A549 (cell line): Measurements from ENCODE around the gene ENOPH1. TPM values are rescaled to one million over a fixed set of nuclear protein-coding genes. Genes with fewer than 3 reads are reported as not detected.

Source experiments
- ATAC-seq, 2 experiments: fragments of 200-7000 bp in 1 of 2; fragments of >200 bp in 1 of 2; cut with Nextera tagmentation in 1 of 2; cut with Tn5 transposase in 1 of 2; 3 replicates each; pipeline versions ENCODE4 v1.8.0 to v1.9.1; 2018 to 2020; ENCODE audit warnings: mild to moderate bottlenecking in 1 of 2, moderate library complexity in 1 of 2
- CTCF ChIA-PET: fragments of 300-600 bp; sonication (Branson Sonifier 250); formaldehyde crosslinking; extraction: SDS; loops from one replicate; lab custom pipeline; 2021; ENCODE audit warnings: antibody characterized with exemption, inconsistent platforms; lab: Yijun Ruan, JAX
- POLR2A ChIA-PET: fragments of 350-600 bp; formaldehyde crosslinking; extraction: SDS; loops from one replicate; lab custom pipeline; 2021; ENCODE audit warnings: antibody characterized with exemption, inconsistent platforms; lab: Yijun Ruan, JAX
- DNase-seq, 2 experiments: peaks; one replicate each; pipeline versions ENCODE4 v3.0.0 to v3.0.0-alpha.2; 2011 to 2016; ENCODE audit warnings: low read depth in 1 of 2, low spot score in 1 of 2
- FAIRE-seq: peaks from 2 replicates; lab custom pipeline; 2011; peaks lifted over from hg19 to GRCh38; lab: Jason Lieb, UNC
- H3K27ac ChIP-seq, 2 experiments: fragments of >200 bp; sonication (Bioruptor Twin); formaldehyde crosslinking; 3 replicates each; pipeline ENCODE4 v1.5.1; 2016 to 2017
- H3K4me1 ChIP-seq: fragments of >200 bp; sonication (Bioruptor Twin); formaldehyde crosslinking; 3 replicates; pipeline ENCODE4 v1.6.1; 2016
- H3K4me2 ChIP-seq: fragments of >200 bp; sonication (Bioruptor Twin); formaldehyde crosslinking; 3 replicates; pipeline ENCODE4 v1.6.1; 2016
- H3K4me3 ChIP-seq: fragments of >200 bp; sonication (Bioruptor Twin); formaldehyde crosslinking; 3 replicates; pipeline ENCODE4 v1.5.1; 2016
- H3K9me3 ChIP-seq: fragments of >200 bp; sonication (Bioruptor Twin); formaldehyde crosslinking; 3 replicates; pipeline ENCODE4 v1.6.1; 2016
- BHLHE40 ChIP-seq: IDR thresholded peaks from 2 replicates; pipeline ENCODE4 v1.6.1; 2012; ENCODE audit warnings: low read depth, low read length, inconsistent platforms
- CBX2 ChIP-seq: fragments of 200-600 bp; sonication (generic); IDR thresholded peaks from 2 replicates; pipeline ENCODE4 v1.6.1; 2016; ENCODE audit warnings: low read depth, mild to moderate bottlenecking, borderline replicate concordance
- EHF ChIP-seq: fragments of 250-450 bp; sonication (Bioruptor Pico); IDR thresholded peaks from 2 replicates; pipeline ENCODE4 v1.5.0; 2020; ENCODE audit warnings: mild to moderate bottlenecking
- EP300 ChIP-seq, 2 experiments: fragments of >200 bp; sonication (Bioruptor Twin); formaldehyde crosslinking; IDR thresholded peaks; 2 replicates in 1 of 2; 3 replicates in 1 of 2; pipeline ENCODE4 v1.6.1; 2016 to 2017
- GATA3 ChIP-seq: IDR thresholded peaks from 2 replicates; pipeline ENCODE4 v1.6.1; 2012; ENCODE audit warnings: borderline replicate concordance
- HDAC2 ChIP-seq: fragments of 200-600 bp; sonication (generic); IDR thresholded peaks from 2 replicates; pipeline ENCODE4 v1.6.1; 2016
- HOXB5 ChIP-seq: fragments of 250-450 bp; sonication (Bioruptor Pico); IDR thresholded peaks from 2 replicates; pipeline ENCODE4 v1.5.0; 2020; ENCODE audit warnings: mild to moderate bottlenecking, moderate library complexity
- MAFK ChIP-seq: fragments of 450-650 bp; IDR thresholded peaks from 2 replicates; pipeline ENCODE4 v1.6.1; 2014; ENCODE audit not compliant: partially characterized antibody
- POLR2AphosphoS2 ChIP-seq: conservative IDR thresholded peaks from 2 replicates; pipeline ENCODE4 v1.6.1; 2012; ENCODE audit warnings: low read length, improper control_type of control experiment, inconsistent platforms
- RCOR1 ChIP-seq: fragments of 150-350 bp; IDR thresholded peaks from 2 replicates; pipeline ENCODE4 v1.6.1; 2014; ENCODE audit warnings: antibody characterized with exemption, low read length, low read depth
- SMC3 ChIP-seq: fragments of >200 bp; sonication (Bioruptor Twin); formaldehyde crosslinking; IDR thresholded peaks from 3 replicates; pipeline ENCODE4 v1.6.1; 2018; ENCODE audit warnings: inconsistent platforms
- ZNF302 ChIP-seq: fragments of 250-450 bp; sonication (Bioruptor Pico); IDR thresholded peaks from 2 replicates; pipeline ENCODE4 v1.9.0; 2021; ENCODE audit warnings: inconsistent platforms, mild to moderate bottlenecking, moderate library complexity
- ZSCAN20 ChIP-seq: fragments of 250-450 bp; sonication (Bioruptor Pico); IDR thresholded peaks from 2 replicates; pipeline ENCODE4 v1.8.0; 2022; ENCODE audit warnings: mild to moderate bottlenecking, moderate library complexity
- WGBS: methylation state at CpG from one replicate; pipeline ENCODE4 v1.1.6; 2017; ENCODE audit errors: missing lambda C conversion rate; 5-methylcytosine and 5-hydroxymethylcytosine counted together
- polyA plus RNA-seq, 4 experiments: library from polyadenylated mRNA; depleted of rRNA in 3 of 4; stranded (reverse); fragments of >200 nt; fragmentation: RNase III in 1 of 4; extraction: RNeasy Plus Mini Kit Qiagen cat#74134 plus additional on column Dnase treatment in 1 of 4; gene quantifications; 2 replicates in 3 of 4; 3 replicates in 1 of 4; pipeline ENCODE4 v1.2.3, GENCODE V29; 2011 to 2017
- TF ChIP-seq, protein P1 (sequence below): fragments of >200 bp; sonication (Bioruptor Twin); formaldehyde crosslinking; IDR thresholded peaks from 3 replicates; pipeline ENCODE4 v1.6.1; 2016
- TF ChIP-seq, protein P2 (sequence below): fragments of >200 bp; sonication (Bioruptor Twin); formaldehyde crosslinking; IDR thresholded peaks from 3 replicates; pipeline ENCODE4 v1.5.1; 2016
- TF ChIP-seq, protein P3 (sequence below): IDR thresholded peaks from 2 replicates; pipeline ENCODE4 v1.6.1; 2012
- TF ChIP-seq, protein P4 (sequence below): fragments of 200-600 bp; sonication (generic); IDR thresholded peaks from 2 replicates; pipeline ENCODE4 v1.6.1; 2016; ENCODE audit warnings: antibody characterized with exemption, mild to moderate bottlenecking, moderate library complexity

Gene ENOPH1
- polyA plus RNA-seq, 2 of the 4 experiments (the other 2 are of a cell fraction) = 22.3 to 43.5 TPM

DNA sequence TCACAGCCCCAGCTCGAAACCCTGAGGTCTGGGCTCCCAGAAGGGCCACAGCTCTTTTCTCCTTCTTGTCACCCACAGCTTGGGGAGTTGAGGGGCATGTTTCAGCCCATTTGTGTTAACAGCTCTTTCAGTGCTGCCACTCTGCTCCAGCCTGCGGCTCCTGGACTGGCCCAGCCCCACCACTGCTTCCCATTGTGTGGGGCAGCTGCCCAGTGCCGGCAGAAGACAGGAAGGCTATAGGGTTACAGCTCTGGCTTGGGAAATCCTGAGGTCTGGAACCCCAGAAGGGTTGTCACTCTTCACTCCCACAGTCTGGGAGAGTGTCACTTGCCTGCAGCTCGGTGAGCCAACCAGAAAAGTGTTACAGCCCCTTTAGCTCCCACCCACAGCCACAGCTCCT, 49.6 kb upstream of the ENOPH1 start:
- no peak overlapping the region for H3K4me3 ChIP-seq
- peaks cover 3% of the 10 kb centered on the region; the same call in 1 of the 3 replicates for H3K4me1 ChIP-seq
- POLR2A ChIA-PET = no interaction called here
- ATAC-seq (peak; percentile 45 to 47; a peak in 3 of 6 replicates), DNase-seq (no peak)
- no peak for TF ChIP-seq GATA3
- TF ChIP-seq POLR2AphosphoS2 = no peak
- no peak for TF ChIP-seq EHF (CRISPR knock-in tag)
- TF ChIP-seq HOXB5 (CRISPR knock-in tag) = no peak
- TF ChIP-seq, protein P1, sequence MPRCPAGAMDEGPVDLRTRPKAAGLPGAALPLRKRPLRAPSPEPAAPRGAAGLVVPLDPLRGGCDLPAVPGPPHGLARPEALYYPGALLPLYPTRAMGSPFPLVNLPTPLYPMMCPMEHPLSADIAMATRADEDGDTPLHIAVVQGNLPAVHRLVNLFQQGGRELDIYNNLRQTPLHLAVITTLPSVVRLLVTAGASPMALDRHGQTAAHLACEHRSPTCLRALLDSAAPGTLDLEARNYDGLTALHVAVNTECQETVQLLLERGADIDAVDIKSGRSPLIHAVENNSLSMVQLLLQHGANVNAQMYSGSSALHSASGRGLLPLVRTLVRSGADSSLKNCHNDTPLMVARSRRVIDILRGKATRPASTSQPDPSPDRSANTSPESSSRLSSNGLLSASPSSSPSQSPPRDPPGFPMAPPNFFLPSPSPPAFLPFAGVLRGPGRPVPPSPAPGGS = no peak
- TF ChIP-seq ZSCAN20 (CRISPR knock-in tag) = no peak
- TF ChIP-seq, all 56 proteins: peak for 0
- Histone ChIP-seq H3K27ac (no peak overlapping the region), H3K4me2 (no peak overlapping the region), H3K9me3 (no peaks in the 10 kb centered on the region)
- CTCF ChIA-PET = interaction anchor here (0.9 to 1.1 kb wide), 3 partner anchors 35 to 49 kb away, joined by 3 read pairs; no protein-coding TSS in a partner anchor
- 93% methylated on average over 2 of the region's 4 CpGs for WGBS
- no peak for FAIRE-seq

DNA sequence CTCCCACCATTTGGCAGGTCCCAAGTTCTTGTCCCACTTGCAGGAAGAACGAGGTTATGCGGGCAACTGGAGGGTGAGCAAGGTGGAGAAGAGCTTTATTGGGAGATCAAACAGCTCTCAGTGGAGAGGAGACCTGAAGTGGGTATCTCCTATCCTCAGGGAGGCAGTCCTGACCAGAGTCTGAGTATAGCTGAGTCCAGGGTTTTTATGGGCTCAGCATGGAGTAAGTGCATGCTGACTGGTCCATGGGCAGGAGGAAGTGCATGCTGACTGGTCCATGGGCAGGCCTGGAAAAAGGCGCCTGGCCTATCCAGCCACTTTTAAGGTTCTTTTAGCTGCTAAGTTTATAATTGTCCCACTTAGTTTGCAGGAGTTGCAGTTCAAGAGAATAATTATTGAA, 49.2 kb upstream of the ENOPH1 start:
- no peak for FAIRE-seq
- DNase-seq = peak in 1 of 2 experiments; percentile 28
- ChIA-PET CTCF (interaction anchor here (0.9 to 1.1 kb wide), 3 partner anchors 34 to 48 kb away, joined by 3 read pairs; no protein-coding TSS in a partner anchor), POLR2A (no interaction called here)
- 86% methylated on average over 2 of the region's 3 CpGs for WGBS
- no peaks in the 10 kb centered on the region for H3K4me1 ChIP-seq
- H3K9me3 ChIP-seq = no peaks in the 10 kb centered on the region
- TF ChIP-seq, protein P2, sequence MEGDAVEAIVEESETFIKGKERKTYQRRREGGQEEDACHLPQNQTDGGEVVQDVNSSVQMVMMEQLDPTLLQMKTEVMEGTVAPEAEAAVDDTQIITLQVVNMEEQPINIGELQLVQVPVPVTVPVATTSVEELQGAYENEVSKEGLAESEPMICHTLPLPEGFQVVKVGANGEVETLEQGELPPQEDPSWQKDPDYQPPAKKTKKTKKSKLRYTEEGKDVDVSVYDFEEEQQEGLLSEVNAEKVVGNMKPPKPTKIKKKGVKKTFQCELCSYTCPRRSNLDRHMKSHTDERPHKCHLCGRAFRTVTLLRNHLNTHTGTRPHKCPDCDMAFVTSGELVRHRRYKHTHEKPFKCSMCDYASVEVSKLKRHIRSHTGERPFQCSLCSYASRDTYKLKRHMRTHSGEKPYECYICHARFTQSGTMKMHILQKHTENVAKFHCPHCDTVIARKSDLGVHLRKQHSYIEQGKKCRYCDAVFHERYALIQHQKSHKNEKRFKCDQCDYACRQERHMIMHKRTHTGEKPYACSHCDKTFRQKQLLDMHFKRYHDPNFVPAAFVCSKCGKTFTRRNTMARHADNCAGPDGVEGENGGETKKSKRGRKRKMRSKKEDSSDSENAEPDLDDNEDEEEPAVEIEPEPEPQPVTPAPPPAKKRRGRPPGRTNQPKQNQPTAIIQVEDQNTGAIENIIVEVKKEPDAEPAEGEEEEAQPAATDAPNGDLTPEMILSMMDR = no peak
- TF ChIP-seq ZNF302 (CRISPR knock-in tag) (no peak), HDAC2 (no peak), BHLHE40 (no peak), CBX2 (no peak), RCOR1 (no peak), MAFK (no peak), SMC3 (no peak), EP300 (IDR thresholded peaks at IDR 0.05) (no peak)
- TF ChIP-seq, protein P3, sequence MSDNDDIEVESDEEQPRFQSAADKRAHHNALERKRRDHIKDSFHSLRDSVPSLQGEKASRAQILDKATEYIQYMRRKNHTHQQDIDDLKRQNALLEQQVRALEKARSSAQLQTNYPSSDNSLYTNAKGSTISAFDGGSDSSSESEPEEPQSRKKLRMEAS = no peak
- TF ChIP-seq, protein P4, sequence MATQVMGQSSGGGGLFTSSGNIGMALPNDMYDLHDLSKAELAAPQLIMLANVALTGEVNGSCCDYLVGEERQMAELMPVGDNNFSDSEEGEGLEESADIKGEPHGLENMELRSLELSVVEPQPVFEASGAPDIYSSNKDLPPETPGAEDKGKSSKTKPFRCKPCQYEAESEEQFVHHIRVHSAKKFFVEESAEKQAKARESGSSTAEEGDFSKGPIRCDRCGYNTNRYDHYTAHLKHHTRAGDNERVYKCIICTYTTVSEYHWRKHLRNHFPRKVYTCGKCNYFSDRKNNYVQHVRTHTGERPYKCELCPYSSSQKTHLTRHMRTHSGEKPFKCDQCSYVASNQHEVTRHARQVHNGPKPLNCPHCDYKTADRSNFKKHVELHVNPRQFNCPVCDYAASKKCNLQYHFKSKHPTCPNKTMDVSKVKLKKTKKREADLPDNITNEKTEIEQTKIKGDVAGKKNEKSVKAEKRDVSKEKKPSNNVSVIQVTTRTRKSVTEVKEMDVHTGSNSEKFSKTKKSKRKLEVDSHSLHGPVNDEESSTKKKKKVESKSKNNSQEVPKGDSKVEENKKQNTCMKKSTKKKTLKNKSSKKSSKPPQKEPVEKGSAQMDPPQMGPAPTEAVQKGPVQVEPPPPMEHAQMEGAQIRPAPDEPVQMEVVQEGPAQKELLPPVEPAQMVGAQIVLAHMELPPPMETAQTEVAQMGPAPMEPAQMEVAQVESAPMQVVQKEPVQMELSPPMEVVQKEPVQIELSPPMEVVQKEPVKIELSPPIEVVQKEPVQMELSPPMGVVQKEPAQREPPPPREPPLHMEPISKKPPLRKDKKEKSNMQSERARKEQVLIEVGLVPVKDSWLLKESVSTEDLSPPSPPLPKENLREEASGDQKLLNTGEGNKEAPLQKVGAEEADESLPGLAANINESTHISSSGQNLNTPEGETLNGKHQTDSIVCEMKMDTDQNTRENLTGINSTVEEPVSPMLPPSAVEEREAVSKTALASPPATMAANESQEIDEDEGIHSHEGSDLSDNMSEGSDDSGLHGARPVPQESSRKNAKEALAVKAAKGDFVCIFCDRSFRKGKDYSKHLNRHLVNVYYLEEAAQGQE = no peak
- no peak overlapping the region for H3K4me2 ChIP-seq
- peak; percentile 74 to 86; a peak in 5 of 6 replicates for ATAC-seq
- H3K4me3 ChIP-seq = no peak overlapping the region
- no peak overlapping the region for H3K27ac ChIP-seq
